ENCODE results near the gene CDK11A.
A peak's percentile ranks its signal among the peaks of the same experiment; 100 is the strongest.
"Not testable (repeated sequence)": the region's sequence is repeated elsewhere in the genome, so short reads cannot be mapped to it uniquely, and the experiment has no call there.

CDK11A gene

GRCh38 chr1:1730870-1731269 is 6.7 kb upstream of the CDK11A start:
- no peak for TF ChIP-seq Cebpa-rat (IDR thresholded peaks at IDR 0.05)
- no peaks in the 10 kb centered on the region for H3K27me3 ChIP-seq
- H3K27ac ChIP-seq, result peak overlapping the region in 2 of 11 experiments; percentile 5 to 29; a peak in 3 of 22 replicates
- peaks cover 46 to 87% (median 60%) of the 10 kb centered on the region in 11 experiments for H3K36me3 ChIP-seq
- peaks cover 0 to 4% (median 0%) of the 10 kb centered on the region in 11 experiments; a peak in 2 of 22 replicates for H4K20me1 ChIP-seq
- H3K4me1 ChIP-seq, result peaks cover 0 to 20% (median 12%) of the 10 kb centered on the region in 10 experiments; a peak in 12 of 20 replicates
- no peak overlapping the region for H3K9ac ChIP-seq
- no peak overlapping the region for H3K4me2 ChIP-seq
- no peaks in the 10 kb centered on the region for H3K9me3 ChIP-seq (replicated peaks in 1 of 11)
- H3K4me3 ChIP-seq, result no peak overlapping the region

DNA sequence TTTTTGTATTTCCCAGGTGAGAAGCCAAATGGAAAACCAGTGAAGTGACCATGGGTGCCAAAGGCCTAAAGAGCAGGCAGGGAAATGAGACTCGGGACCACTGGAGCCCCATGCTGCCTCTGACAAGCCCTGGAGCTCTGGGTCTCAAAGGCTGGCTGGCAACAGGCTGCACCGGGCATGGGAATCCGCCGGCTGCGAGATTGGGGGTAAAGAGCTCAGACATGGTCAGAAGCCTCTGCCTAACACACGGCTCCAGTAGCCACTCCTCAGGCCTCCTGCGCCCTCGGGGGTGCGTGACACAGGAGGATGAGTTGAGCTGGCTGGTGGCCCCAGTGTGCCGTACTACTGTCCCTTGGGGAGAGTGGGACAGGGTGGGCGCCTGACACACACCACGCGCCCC is 6.1 kb upstream of the CDK11A start:
- peaks cover 42 to 82% (median 58%) of the 10 kb centered on the region in 11 experiments for H3K36me3 ChIP-seq
- not testable (repeated sequence) for H3K4me3 ChIP-seq; H3K9me3 ChIP-seq (replicated peaks in 1 of 11); H4K20me1 ChIP-seq; H3K27me3 ChIP-seq; H3K9ac ChIP-seq; H3K4me2 ChIP-seq
- H3K4me1 ChIP-seq, result peaks cover 0 to 20% (median 12%) of the 10 kb centered on the region in 10 experiments; a peak in 12 of 20 replicates
- peak overlapping the region in 1 of 11 experiments; percentile 22; a peak in 1 of 22 replicates for H3K27ac ChIP-seq

DNA sequence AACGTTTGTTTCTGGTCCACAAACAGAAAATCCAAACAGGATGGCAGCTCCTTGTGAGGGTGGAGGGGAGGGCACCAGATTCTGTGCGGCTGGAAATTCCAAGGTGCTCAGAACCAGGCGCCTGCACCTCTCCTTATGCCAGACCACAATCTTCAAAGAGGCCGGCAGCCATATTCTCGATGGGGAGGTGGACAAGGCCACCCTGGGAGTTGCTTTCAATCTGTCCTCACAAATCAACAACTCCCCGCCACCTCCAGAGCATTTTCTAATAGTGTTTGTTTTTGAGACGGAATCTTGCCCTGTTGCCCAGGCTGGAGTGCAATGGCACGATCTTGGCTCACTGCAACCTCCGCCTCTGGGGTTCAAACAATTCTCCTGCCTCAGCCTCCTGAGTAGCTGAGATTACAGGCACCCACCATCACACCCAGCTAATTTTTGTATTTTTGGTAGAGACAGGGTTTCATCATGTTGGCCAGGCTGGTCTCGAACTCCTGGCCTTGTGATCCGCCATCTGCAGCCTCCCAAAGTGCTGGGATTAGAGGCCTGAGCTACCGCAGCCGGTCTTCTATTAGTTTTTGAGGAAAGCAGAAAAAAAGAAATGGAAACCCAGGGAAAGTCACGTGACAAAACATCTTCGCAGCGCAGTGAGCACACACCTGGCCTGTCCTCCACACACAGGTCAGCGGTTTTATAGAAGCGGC is 5.1 kb upstream of the CDK11A start:
- peak overlapping the region in 7 of 11 experiments; percentile 16 to 85 (median 71); a peak in 13 of 22 replicates for H3K27ac ChIP-seq
- H4K20me1 ChIP-seq, result not testable (repeated sequence)

GRCh38 chr1:1728308-1729005 is 4.3 kb upstream of the CDK11A start:
- not testable (repeated sequence) for H3K9me3 ChIP-seq (replicated peaks in 1 of 11); H3K27me3 ChIP-seq; H4K20me1 ChIP-seq
- H3K4me1 ChIP-seq, result peaks cover 0 to 20% (median 12%) of the 10 kb centered on the region in 10 experiments; a peak in 12 of 20 replicates
- peaks cover 29 to 65% (median 42%) of the 10 kb centered on the region in 11 experiments for H3K36me3 ChIP-seq
- H3K4me2 ChIP-seq, result peak overlapping the region in 5 of 11 experiments; percentile 60 to 85 (median 67); a peak in 11 of 22 replicates
- peak overlapping the region in 9 of 11 experiments; percentile 8 to 74 (median 56); a peak in 15 of 22 replicates for H3K9ac ChIP-seq
- H3K27ac ChIP-seq, result peak overlapping the region in 8 of 11 experiments; percentile 16 to 85 (median 64); a peak in 14 of 22 replicates
- 0 out of 20 replicates have a peak overlapping the region, but pooled peaks of 1 of the 10 experiments have one; percentile 23 for H3K4me3 ChIP-seq

More for the DNA sequence above, 5.1 kb upstream of the CDK11A start:
- not testable (repeated sequence) for H3K9me3 ChIP-seq (replicated peaks in 1 of 11); H3K27me3 ChIP-seq; H3K4me3 ChIP-seq
- Histone ChIP-seq H3K9ac (peak overlapping the region in 9 of 11 experiments; percentile 3 to 74 (median 56); a peak in 15 of 22 replicates), H3K4me2 (peak overlapping the region in 5 of 11 experiments; percentile 60 to 85 (median 67); a peak in 11 of 22 replicates), H3K4me1 (peaks cover 0 to 20% (median 12%) of the 10 kb centered on the region in 10 experiments; a peak in 12 of 20 replicates), H3K36me3 (peaks cover 36 to 73% (median 50%) of the 10 kb centered on the region in 11 experiments)

DNA sequence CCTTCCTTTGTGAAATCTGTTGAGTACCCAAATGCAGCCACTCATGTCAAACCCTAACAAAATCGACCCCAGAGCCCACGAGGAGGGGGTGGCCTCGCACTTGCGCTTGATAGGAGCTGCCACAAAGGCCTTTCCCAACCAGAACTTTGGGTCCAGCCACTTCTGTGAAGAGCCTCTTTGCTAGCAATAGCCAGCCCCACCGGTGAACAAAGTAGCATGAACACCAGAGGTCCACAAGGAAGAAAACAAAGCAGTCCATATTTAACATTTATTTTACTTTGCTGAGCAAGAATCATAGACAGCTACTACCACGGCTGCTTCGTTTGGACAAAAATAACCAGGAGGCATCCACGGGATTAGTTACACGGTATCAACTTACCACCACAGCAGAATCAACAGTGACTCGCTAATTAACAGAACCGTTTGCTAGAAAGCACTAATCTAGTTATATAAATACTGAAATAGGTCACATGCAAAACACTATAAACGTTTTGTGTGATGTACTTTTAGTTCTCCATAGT is 3.0 kb upstream of the CDK11A start:
- H3K27me3 ChIP-seq; H3K4me2 ChIP-seq; H3K9ac ChIP-seq; H4K20me1 ChIP-seq; H3K9me3 ChIP-seq (replicated peaks in 1 of 11); H3K4me3 ChIP-seq: not testable (repeated sequence)
- H3K36me3 ChIP-seq, result peaks cover 18 to 52% (median 32%) of the 10 kb centered on the region in 11 experiments
- peaks cover 0 to 20% (median 12%) of the 10 kb centered on the region in 10 experiments; a peak in 12 of 20 replicates for H3K4me1 ChIP-seq
- peak overlapping the region in 2 of 11 experiments; percentile 22 to 29; a peak in 2 of 22 replicates for H3K27ac ChIP-seq

- not testable (repeated sequence) for H3K27me3 ChIP-seq; H3K4me3 ChIP-seq; H3K9ac ChIP-seq; H4K20me1 ChIP-seq; H3K4me2 ChIP-seq; H3K9me3 ChIP-seq (replicated peaks in 1 of 11)
- Histone ChIP-seq H3K27ac (peak overlapping the region in 3 of 11 experiments; percentile 17 to 38 (median 22); a peak in 4 of 22 replicates), H3K36me3 (peaks cover 12 to 52% (median 26%) of the 10 kb centered on the region in 11 experiments), H3K4me1 (peaks cover 0 to 25% (median 12%) of the 10 kb centered on the region in 10 experiments; a peak in 12 of 20 replicates)
Observed at GRCh38 chr1:1726088-1726487, 1.9 kb upstream of the CDK11A start.

GRCh38 chr1:1721201-1721600 is 3.0 kb downstream of the CDK11A start:
- no peak for TF ChIP-seq Cebpa-rat (IDR thresholded peaks at IDR 0.05)
- Histone ChIP-seq H3K4me2 (no peak overlapping the region), H3K27me3 (no peaks in the 10 kb centered on the region), H3K9ac (peak overlapping the region in 1 of 11 experiments; percentile 3; a peak in 2 of 22 replicates), H3K9me3 (replicated peaks in 1 of 11) (no peaks in the 10 kb centered on the region), H4K20me1 (peaks cover 0 to 10% (median 0%) of the 10 kb centered on the region in 11 experiments; a peak in 7 of 22 replicates), H3K4me1 (peaks cover 0 to 4% (median 0%) of the 10 kb centered on the region in 10 experiments; a peak in 1 of 20 replicates), H3K36me3 (peaks cover 39 to 62% (median 48%) of the 10 kb centered on the region in 11 experiments), H3K4me3 (no peak overlapping the region), H3K27ac (no peak overlapping the region)

GRCh38 chr1:1715109-1715883 is 8.9 kb downstream of the CDK11A start:
- not testable (repeated sequence) for H3K4me1 ChIP-seq; H3K9me3 ChIP-seq (replicated peaks in 1 of 11); H3K9ac ChIP-seq; H3K27ac ChIP-seq; H3K4me2 ChIP-seq; H4K20me1 ChIP-seq; H3K27me3 ChIP-seq; H3K4me3 ChIP-seq
- peaks cover 33 to 54% (median 42%) of the 10 kb centered on the region in 11 experiments for H3K36me3 ChIP-seq

- not testable (repeated sequence) for H3K27ac ChIP-seq; H4K20me1 ChIP-seq; H3K9ac ChIP-seq; H3K9me3 ChIP-seq (replicated peaks in 1 of 11); H3K27me3 ChIP-seq; H3K4me1 ChIP-seq; H3K4me2 ChIP-seq; H3K4me3 ChIP-seq
- peaks cover 0 to 23% (median 19%) of the 10 kb centered on the region in 11 experiments; a peak in 17 of 22 replicates for H3K36me3 ChIP-seq
Observed at GRCh38 chr1:1707897-1708296, 16.3 kb downstream of the CDK11A start.

- H3K9ac ChIP-seq; H3K27ac ChIP-seq; H3K4me3 ChIP-seq; H3K4me1 ChIP-seq; H3K27me3 ChIP-seq; H3K4me2 ChIP-seq; H3K9me3 ChIP-seq (replicated peaks in 1 of 11); H4K20me1 ChIP-seq: not testable (repeated sequence)
- H3K36me3 ChIP-seq, result peaks cover 0 to 23% (median 19%) of the 10 kb centered on the region in 11 experiments; a peak in 17 of 22 replicates
Observed at GRCh38 chr1:1707241-1707640, 16.9 kb downstream of the CDK11A start.

- H3K4me1 ChIP-seq; H3K27ac ChIP-seq; H3K4me2 ChIP-seq; H3K27me3 ChIP-seq; H3K9ac ChIP-seq; H3K4me3 ChIP-seq; H3K9me3 ChIP-seq (replicated peaks in 1 of 11); H4K20me1 ChIP-seq: not testable (repeated sequence)
- peaks cover 0 to 23% (median 19%) of the 10 kb centered on the region in 11 experiments; a peak in 17 of 22 replicates for H3K36me3 ChIP-seq
Observed at GRCh38 chr1:1705623-1706022, 18.5 kb downstream of the CDK11A start.

- H3K9me3 ChIP-seq (replicated peaks in 1 of 11); H3K4me2 ChIP-seq; H4K20me1 ChIP-seq; H3K27ac ChIP-seq; H3K27me3 ChIP-seq; H3K9ac ChIP-seq; H3K4me1 ChIP-seq; H3K4me3 ChIP-seq: not testable (repeated sequence)
- H3K36me3 ChIP-seq, result peaks cover 0 to 23% (median 19%) of the 10 kb centered on the region in 11 experiments; a peak in 17 of 22 replicates
Observed at GRCh38 chr1:1704284-1704957, 19.7 kb downstream of the CDK11A start.
